Astrocyte of the cerebellum (primary cell): ENCODE measurements around the gene FAM53B.

ENCODE experiments used
- DNase-seq: peaks from one replicate; pipeline ENCODE4 v3.0.0-alpha.2; 2011; ENCODE audit warnings: low read depth
- H3K4me3 ChIP-seq: 2 replicates; pipeline ENCODE4 v1.5.1; 2011; ENCODE audit warnings: mild to moderate bottlenecking, low read depth, low read length, moderate library complexity
- in situ Hi-C: cut with HindIII; loops from 2 replicates; pipeline ENCODE4 v1.10.0; 2017; ENCODE audit warnings: low sequenced_read_pairs
- TF ChIP-seq, protein P1 (sequence below): IDR thresholded peaks from 2 replicates; pipeline ENCODE4 v1.5.1; 2012; ENCODE audit warnings: low read length, low read depth, moderate library complexity, mild to moderate bottlenecking; ENCODE audit errors: missing control alignments

Gene FAM53B

DNA sequence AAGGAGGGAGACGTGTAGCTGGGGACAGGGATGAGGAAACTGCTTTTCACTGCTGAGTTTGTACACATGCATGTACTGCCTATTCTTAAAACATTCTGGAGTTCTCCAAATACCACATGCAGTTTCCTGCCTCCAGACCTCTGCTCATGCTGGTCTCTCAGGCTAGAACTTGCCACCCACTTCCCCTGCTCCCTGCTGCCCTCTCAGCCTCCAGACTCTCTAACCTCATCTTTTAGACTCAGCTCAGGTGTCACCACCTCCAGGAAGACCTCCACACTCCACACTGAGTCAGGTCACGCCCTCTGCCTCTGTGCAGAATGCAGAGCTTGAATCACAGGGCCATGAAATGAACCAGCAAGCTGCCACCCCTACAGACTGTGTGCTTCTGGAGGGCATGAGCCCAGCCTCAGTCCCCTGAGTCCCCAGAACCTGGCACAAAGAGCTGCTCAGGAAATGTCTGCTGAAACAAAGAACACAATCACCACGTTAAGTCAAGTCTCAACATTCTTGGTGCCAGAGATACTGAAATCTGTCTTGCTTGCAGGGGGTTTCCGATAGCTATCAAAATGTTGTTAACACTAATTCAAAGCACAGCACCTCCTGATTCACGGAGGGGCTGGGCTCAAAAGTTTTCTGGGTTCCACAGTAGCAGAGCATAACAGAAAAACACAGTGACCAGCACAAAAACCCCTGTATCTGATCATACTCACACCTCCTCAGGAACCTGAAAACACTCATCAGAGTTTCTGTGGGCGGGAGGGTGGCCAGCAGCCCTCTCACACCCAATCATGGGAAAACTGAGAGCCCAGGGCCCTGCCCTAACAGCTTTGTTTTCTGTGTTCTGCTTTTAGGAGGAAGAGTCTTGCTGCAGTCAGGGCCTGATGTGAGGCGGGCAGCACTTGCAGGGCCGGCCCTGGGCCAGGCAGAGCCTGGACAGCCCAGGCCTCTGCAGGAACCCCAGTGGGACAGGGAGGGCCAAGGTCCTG is 21.1 kb downstream of the FAM53B start:
- in situ Hi-C loops, result no loop called here
- no peak for DNase-seq
- TF ChIP-seq, protein P1, sequence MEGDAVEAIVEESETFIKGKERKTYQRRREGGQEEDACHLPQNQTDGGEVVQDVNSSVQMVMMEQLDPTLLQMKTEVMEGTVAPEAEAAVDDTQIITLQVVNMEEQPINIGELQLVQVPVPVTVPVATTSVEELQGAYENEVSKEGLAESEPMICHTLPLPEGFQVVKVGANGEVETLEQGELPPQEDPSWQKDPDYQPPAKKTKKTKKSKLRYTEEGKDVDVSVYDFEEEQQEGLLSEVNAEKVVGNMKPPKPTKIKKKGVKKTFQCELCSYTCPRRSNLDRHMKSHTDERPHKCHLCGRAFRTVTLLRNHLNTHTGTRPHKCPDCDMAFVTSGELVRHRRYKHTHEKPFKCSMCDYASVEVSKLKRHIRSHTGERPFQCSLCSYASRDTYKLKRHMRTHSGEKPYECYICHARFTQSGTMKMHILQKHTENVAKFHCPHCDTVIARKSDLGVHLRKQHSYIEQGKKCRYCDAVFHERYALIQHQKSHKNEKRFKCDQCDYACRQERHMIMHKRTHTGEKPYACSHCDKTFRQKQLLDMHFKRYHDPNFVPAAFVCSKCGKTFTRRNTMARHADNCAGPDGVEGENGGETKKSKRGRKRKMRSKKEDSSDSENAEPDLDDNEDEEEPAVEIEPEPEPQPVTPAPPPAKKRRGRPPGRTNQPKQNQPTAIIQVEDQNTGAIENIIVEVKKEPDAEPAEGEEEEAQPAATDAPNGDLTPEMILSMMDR, result no peak
- H3K4me3 ChIP-seq, result no peak overlapping the region

GRCh38 chr10:124721330-124722045 is 22.7 kb downstream of the FAM53B start:
- TF ChIP-seq, protein P1, result no peak
- H3K4me3 ChIP-seq, result no peak overlapping the region
- in situ Hi-C loops, result no loop called here
- DNase-seq, result no peak

DNA sequence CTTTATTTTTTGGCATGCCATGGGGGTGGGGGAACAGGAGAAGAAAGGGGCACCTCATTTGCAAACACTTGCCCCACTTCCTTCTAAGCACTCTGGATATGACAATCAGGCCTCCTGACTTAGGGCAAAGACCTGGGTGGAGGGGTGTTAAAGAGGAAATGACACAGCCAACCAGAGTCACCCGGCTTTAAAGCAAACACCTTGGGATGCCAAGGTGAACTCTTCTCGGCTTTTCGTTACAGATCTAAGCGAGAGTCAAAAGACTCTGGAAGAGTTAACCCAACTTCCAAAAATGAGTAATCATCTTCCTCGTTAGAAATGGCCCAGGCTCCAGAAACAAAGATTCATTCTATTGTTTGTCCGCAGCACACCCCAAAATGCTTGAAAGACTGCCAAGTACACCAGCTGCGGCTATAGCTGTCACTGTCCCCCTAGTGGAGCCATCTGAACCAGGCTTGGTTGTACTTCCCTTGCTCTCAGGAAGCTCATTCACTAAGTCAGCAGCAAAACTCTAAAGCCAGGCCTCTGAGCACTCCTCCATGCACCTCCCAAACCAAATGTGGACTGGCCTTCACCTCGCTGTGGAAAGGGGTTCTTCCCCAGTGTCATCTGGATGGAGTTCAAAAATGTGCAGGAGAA is 24.8 kb downstream of the FAM53B start:
- peak; percentile 56 for DNase-seq
- TF ChIP-seq, protein P1, result peak; percentile 55
- H3K4me3 ChIP-seq, result no peak overlapping the region
- in situ Hi-C loops, result no loop called here

- H3K4me3 ChIP-seq, result no peak overlapping the region
- DNase-seq, result no peak
- TF ChIP-seq, protein P1, result no peak
- in situ Hi-C loops, result no loop called here
Observed at GRCh38 chr10:124717911-124718741, 26.1 kb downstream of the FAM53B start.

DNA sequence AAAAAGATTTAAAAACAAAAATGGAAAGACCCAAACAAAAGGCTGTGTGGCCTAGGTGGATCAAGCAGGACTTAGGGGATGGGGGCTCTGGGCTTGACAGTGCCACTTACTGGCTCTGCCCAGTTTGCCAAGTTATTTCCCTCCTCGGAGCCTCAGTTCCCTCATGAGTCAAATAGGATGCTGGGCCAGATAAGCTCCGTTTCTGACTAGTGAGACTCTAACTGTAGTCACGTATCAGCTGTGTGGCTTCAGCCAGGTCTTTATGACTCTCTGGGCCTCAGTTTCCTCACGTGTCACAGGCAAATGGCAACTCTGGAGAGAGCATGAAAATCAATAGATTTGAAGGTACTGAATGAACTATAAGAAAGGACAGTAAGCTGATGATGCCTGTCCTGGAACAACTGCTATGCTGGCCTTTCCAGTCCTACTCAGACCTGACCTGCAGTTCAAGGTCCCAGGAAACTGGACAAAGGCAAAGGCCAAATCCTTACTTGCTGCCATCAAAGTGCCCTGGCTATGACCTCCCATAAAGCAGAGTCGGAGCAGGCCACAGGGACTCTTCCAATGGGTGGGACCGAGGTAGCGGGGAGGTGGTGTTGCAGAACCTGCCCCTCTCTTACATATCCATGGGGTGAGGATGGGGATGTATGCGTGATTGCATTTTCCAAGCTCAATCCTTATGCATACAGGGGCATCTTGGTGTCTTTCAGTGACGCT is 27.0 kb downstream of the FAM53B start:
- TF ChIP-seq, protein P1, result no peak
- DNase-seq, result no peak
- in situ Hi-C loops, result no loop called here

More for the DNA sequence above, 27.0 kb downstream of the FAM53B start:
- no peak overlapping the region for H3K4me3 ChIP-seq
